NCI-H2227 (cell line): Measurements from ENCODE around the gene TPR.

Experiments
- DNase-seq: peaks from one replicate; lab custom pipeline; 2025; ENCODE audit not compliant: unreplicated experiment; lab: John Stamatoyannopoulos, UW

TPR gene

GRCh38 chr1:186291271-186291670, 83.8 kb downstream of the TPR start:
- DNase-seq, result no peak

GRCh38 chr1:186289943-186290545, 85.0 kb downstream of the TPR start:
- no peak for DNase-seq

GRCh38 chr1:186286615-186287315, 88.3 kb downstream of the TPR start:
- DNase-seq, result no peak

GRCh38 chr1:186283374-186283773, 91.7 kb downstream of the TPR start:
- DNase-seq, result no peak

- no peak for DNase-seq
Measured at GRCh38 chr1:186282466-186282865, 92.6 kb downstream of the TPR start.

- DNase-seq, result no peak
Measured at GRCh38 chr1:186275822-186276221, 99.2 kb downstream of the TPR start.

- DNase-seq, result no peak
Measured at GRCh38 chr1:186272486-186272885, 102.6 kb downstream of the TPR start.

- no peak for DNase-seq
Measured at GRCh38 chr1:186271032-186271431, 104.0 kb downstream of the TPR start.
